Liver (tissue), 3 donors: ENCODE data around the gene FSD1L.

Experiments
- HNF4A ChIP-seq, 2 donors: conservative IDR thresholded peaks; 2 replicates each; pipeline ENCODE4 v1.6.1; 2016; ENCODE audit warnings: antibody characterized with exemption in 2 of 2, mild to moderate bottlenecking in 2 of 2
- RAD21 ChIP-seq, 2 donors: IDR thresholded peaks; 2 replicates each; pipeline ENCODE4 v1.6.1; 2016; ENCODE audit warnings: antibody characterized with exemption in 2 of 2, mild to moderate bottlenecking in 2 of 2
- TF ChIP-seq, protein P1 (sequence below): IDR thresholded peaks from 2 replicates; pipeline ENCODE4 v1.6.1; 2016; ENCODE audit warnings: antibody characterized with exemption, mild to moderate bottlenecking
- TF ChIP-seq, protein P2 (sequence below): fragments of 150-350 bp; IDR thresholded peaks from 2 replicates; pipeline ENCODE4 v1.5.1; 2017; ENCODE audit warnings: improper control_type of control experiment, low read depth, low read length; ENCODE audit not compliant: missing input control
- donor health status: healthy.
- donor health status: healthy.

DNA sequence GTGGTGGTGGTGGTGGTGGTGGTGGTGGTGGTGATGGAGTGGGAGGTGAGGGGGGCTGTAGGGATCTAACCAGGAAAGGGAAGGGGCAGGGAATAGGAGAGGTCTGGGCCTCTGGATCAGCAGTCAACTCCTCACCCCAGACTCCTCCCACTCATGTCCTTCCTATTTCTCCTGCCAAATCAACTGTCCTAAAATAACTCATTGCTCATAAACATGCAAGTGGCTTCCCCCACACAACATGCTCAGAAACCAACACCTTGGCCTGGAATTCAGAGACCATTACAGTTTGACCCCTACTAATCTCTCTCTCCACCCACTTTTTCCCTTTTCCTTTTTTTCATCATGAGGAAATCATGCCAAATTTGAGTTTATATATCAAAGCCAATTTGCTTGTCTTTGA lies 8.4 kb upstream of the FSD1L start:
- TF ChIP-seq, protein P1, sequence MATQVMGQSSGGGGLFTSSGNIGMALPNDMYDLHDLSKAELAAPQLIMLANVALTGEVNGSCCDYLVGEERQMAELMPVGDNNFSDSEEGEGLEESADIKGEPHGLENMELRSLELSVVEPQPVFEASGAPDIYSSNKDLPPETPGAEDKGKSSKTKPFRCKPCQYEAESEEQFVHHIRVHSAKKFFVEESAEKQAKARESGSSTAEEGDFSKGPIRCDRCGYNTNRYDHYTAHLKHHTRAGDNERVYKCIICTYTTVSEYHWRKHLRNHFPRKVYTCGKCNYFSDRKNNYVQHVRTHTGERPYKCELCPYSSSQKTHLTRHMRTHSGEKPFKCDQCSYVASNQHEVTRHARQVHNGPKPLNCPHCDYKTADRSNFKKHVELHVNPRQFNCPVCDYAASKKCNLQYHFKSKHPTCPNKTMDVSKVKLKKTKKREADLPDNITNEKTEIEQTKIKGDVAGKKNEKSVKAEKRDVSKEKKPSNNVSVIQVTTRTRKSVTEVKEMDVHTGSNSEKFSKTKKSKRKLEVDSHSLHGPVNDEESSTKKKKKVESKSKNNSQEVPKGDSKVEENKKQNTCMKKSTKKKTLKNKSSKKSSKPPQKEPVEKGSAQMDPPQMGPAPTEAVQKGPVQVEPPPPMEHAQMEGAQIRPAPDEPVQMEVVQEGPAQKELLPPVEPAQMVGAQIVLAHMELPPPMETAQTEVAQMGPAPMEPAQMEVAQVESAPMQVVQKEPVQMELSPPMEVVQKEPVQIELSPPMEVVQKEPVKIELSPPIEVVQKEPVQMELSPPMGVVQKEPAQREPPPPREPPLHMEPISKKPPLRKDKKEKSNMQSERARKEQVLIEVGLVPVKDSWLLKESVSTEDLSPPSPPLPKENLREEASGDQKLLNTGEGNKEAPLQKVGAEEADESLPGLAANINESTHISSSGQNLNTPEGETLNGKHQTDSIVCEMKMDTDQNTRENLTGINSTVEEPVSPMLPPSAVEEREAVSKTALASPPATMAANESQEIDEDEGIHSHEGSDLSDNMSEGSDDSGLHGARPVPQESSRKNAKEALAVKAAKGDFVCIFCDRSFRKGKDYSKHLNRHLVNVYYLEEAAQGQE: no peak
- TF ChIP-seq HNF4A (conservative IDR thresholded peaks at IDR 0.05) (no peak), RAD21 (IDR thresholded peaks at IDR 0.05) (no peak)
- TF ChIP-seq, protein P2, sequence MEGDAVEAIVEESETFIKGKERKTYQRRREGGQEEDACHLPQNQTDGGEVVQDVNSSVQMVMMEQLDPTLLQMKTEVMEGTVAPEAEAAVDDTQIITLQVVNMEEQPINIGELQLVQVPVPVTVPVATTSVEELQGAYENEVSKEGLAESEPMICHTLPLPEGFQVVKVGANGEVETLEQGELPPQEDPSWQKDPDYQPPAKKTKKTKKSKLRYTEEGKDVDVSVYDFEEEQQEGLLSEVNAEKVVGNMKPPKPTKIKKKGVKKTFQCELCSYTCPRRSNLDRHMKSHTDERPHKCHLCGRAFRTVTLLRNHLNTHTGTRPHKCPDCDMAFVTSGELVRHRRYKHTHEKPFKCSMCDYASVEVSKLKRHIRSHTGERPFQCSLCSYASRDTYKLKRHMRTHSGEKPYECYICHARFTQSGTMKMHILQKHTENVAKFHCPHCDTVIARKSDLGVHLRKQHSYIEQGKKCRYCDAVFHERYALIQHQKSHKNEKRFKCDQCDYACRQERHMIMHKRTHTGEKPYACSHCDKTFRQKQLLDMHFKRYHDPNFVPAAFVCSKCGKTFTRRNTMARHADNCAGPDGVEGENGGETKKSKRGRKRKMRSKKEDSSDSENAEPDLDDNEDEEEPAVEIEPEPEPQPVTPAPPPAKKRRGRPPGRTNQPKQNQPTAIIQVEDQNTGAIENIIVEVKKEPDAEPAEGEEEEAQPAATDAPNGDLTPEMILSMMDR: no peak
